ENCODE measurements around the gene GPR176. TPM values are rescaled to one million over a fixed set of nuclear protein-coding genes. Genes with fewer than 3 reads are reported as not detected.

The GPR176 gene
- polyA plus RNA-seq, 1 of the 3 experiments (the other 2 are of a cell fraction) = 21.9 TPM

DNA sequence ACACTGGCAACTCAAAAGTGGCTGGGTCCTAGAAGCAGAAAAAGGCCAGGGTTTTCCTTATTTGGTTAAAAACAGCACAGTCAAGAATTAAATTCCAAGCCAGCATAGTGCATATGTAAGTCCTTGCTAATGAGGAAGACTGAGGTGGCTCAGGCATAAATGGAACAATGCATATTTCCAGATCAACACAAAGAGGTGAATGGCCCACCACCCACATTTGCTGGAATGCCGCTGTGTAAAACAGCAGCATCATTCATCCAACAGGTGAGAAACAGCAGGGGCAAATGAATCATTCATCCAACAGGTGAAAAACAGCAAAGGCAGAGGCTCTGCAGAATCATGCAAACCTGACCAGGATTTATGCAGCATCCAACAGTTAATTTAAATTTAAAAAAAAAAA, 32.9 kb downstream of the GPR176 start:
- no peak overlapping the region for H3K9ac ChIP-seq
- 92% methylated on average over 1 of the region's 1 CpG for WGBS (ENCODE audit: low lambda C conversion rate)
- no peaks in the 10 kb centered on the region for H3K27me3 ChIP-seq (ENCODE audit: insufficient read depth)
- H3K4me3 ChIP-seq (ENCODE audit: low read depth in 2 of 2, low read length in 1 of 2) = no peak overlapping the region
- no peak overlapping the region for H3K4me2 ChIP-seq
- peaks cover 13% of the 10 kb centered on the region; the same call in 1 of the 2 replicates for H4K20me1 ChIP-seq (ENCODE audit: insufficient read depth)
- H3K9me2 ChIP-seq = no peaks in the 10 kb centered on the region
- no peak overlapping the region for H3K27ac ChIP-seq (ENCODE audit: low read depth in 2 of 2, low read length in 1 of 2)
- POLR2A ChIA-PET = no interaction called here
- peaks cover 98% of the 10 kb centered on the region for H3K79me2 ChIP-seq (ENCODE audit: insufficient read depth)
- peaks cover 11% of the 10 kb centered on the region for H3F3A ChIP-seq (replicated peaks; ENCODE audit: insufficient read depth)
- no peak overlapping the region for H2AFZ ChIP-seq (ENCODE audit: low read depth)
- H3K4me1 ChIP-seq (ENCODE audit: control insufficient read depth in 1 of 2, insufficient read depth in 2 of 2, low read depth in 1 of 2, low read length in 1 of 2) = peaks cover 2 to 7% of the 10 kb centered on the region in 2 experiments; a peak in 1 of 4 replicates
- CTCF ChIA-PET = interaction anchor here (1.0 to 2.2 kb wide), 9 partner anchors 10 to 90 kb away, joined by 3 to 11 read pairs (median 4); no protein-coding TSS in a partner anchor
- DNase-seq = no peak
- no peaks in the 10 kb centered on the region for H3K36me3 ChIP-seq (replicated peaks in 1 of 2; ENCODE audit: control insufficient read depth in 1 of 2, insufficient read depth in 2 of 2, low read length in 1 of 2)
- H3K9me3 ChIP-seq = no peaks in the 10 kb centered on the region
- no peak for TF ChIP-seq TAF1 (IDR thresholded peaks at IDR 0.05; ENCODE audit: borderline replicate concordance, low read depth, low read length)
- no peak for TF ChIP-seq RFX5 (IDR thresholded peaks at IDR 0.05; ENCODE audit: low read length)
- no peak for TF ChIP-seq EZH2phosphoT487 (IDR thresholded peaks at IDR 0.05; ENCODE audit: borderline replicate concordance, low read depth)
- TF ChIP-seq ELF1 (IDR thresholded peaks at IDR 0.05) = no peak
- TF ChIP-seq TEAD4 (IDR thresholded peaks at IDR 0.05; ENCODE audit: borderline replicate concordance, insufficient read depth) = no peak
- no peak for TF ChIP-seq FOXJ3 (CRISPR knock-in tag; IDR thresholded peaks at IDR 0.05)
- no peak for TF ChIP-seq FOXM1 (IDR thresholded peaks at IDR 0.05; ENCODE audit: low read depth)
- no peak for TF ChIP-seq GABPA (IDR thresholded peaks at IDR 0.05; ENCODE audit: low read depth)
- no peak for TF ChIP-seq GATA2 (CRISPR knock-in tag; IDR thresholded peaks at IDR 0.05)
- TF ChIP-seq, protein P1, sequence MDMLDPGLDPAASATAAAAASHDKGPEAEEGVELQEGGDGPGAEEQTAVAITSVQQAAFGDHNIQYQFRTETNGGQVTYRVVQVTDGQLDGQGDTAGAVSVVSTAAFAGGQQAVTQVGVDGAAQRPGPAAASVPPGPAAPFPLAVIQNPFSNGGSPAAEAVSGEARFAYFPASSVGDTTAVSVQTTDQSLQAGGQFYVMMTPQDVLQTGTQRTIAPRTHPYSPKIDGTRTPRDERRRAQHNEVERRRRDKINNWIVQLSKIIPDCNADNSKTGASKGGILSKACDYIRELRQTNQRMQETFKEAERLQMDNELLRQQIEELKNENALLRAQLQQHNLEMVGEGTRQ (IDR thresholded peaks at IDR 0.05; ENCODE audit: borderline replicate concordance, low read depth, low read length) = no peak
- TF ChIP-seq, protein P2, sequence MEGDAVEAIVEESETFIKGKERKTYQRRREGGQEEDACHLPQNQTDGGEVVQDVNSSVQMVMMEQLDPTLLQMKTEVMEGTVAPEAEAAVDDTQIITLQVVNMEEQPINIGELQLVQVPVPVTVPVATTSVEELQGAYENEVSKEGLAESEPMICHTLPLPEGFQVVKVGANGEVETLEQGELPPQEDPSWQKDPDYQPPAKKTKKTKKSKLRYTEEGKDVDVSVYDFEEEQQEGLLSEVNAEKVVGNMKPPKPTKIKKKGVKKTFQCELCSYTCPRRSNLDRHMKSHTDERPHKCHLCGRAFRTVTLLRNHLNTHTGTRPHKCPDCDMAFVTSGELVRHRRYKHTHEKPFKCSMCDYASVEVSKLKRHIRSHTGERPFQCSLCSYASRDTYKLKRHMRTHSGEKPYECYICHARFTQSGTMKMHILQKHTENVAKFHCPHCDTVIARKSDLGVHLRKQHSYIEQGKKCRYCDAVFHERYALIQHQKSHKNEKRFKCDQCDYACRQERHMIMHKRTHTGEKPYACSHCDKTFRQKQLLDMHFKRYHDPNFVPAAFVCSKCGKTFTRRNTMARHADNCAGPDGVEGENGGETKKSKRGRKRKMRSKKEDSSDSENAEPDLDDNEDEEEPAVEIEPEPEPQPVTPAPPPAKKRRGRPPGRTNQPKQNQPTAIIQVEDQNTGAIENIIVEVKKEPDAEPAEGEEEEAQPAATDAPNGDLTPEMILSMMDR (IDR thresholded peaks at IDR 0.05) = no peak
- TF ChIP-seq RCOR1 (IDR thresholded peaks at IDR 0.05; ENCODE audit: low read length) = no peak
- TF ChIP-seq SMC3 (IDR thresholded peaks at IDR 0.05; ENCODE audit: low read depth, low read length) = no peak
- TF ChIP-seq RAD21 (IDR thresholded peaks at IDR 0.05; ENCODE audit: low read length) = no peak
- TF ChIP-seq IRF3 (IDR thresholded peaks at IDR 0.05; ENCODE audit: low read depth, low read length) = no peak
- no peak for TF ChIP-seq YY1 (IDR thresholded peaks at IDR 0.05; ENCODE audit: low read depth)
- TF ChIP-seq RXRA (IDR thresholded peaks at IDR 0.05; ENCODE audit: borderline replicate concordance, low read depth) = no peak

Data from SK-N-SH (cell line).